ENCODE results near the gene IMMP2L.

IMMP2L gene

GRCh38 chr7:111476586-111477293, 85.6 kb downstream of the IMMP2L start:
- H3K9me3 Mint-ChIP-seq = peaks cover 9% of the 10 kb centered on the region
- peaks cover 4% of the 10 kb centered on the region for H3K36me3 Mint-ChIP-seq (ENCODE audit: low read depth)
- TF ChIP-seq CTCF (IDR thresholded peaks at IDR 0.05; ENCODE audit: unreplicated experiment in 3 of 3) = no peak
- H3K4me1 Mint-ChIP-seq = no peaks in the 10 kb centered on the region
- no peak overlapping the region for H3K4me3 Mint-ChIP-seq
- no peaks in the 10 kb centered on the region for H3K27me3 Mint-ChIP-seq (ENCODE audit: low read depth)
- no peak overlapping the region for H3K27ac Mint-ChIP-seq

GRCh38 chr7:111475959-111476358, 86.3 kb downstream of the IMMP2L start:
- H3K4me1 Mint-ChIP-seq = no peaks in the 10 kb centered on the region

GRCh38 chr7:111475419-111475748, 86.9 kb downstream of the IMMP2L start:
- no peak overlapping the region for H3K4me3 Mint-ChIP-seq
- H3K9me3 Mint-ChIP-seq = peaks cover 9% of the 10 kb centered on the region
- TF ChIP-seq CTCF (IDR thresholded peaks at IDR 0.05; ENCODE audit: unreplicated experiment in 3 of 3) = no peak
- H3K4me1 Mint-ChIP-seq = no peaks in the 10 kb centered on the region
- H3K27ac Mint-ChIP-seq = no peak overlapping the region
- H3K36me3 Mint-ChIP-seq (ENCODE audit: low read depth) = peaks cover 4% of the 10 kb centered on the region
- H3K27me3 Mint-ChIP-seq (ENCODE audit: low read depth) = no peaks in the 10 kb centered on the region

More at GRCh38 chr7:111475959-111476358, 86.3 kb downstream of the IMMP2L start:
- Mint-ChIP-seq H3K9me3 (peaks cover 9% of the 10 kb centered on the region), H3K27ac (no peak overlapping the region), H3K36me3 (ENCODE audit: low read depth) (peaks cover 4% of the 10 kb centered on the region), H3K4me3 (no peak overlapping the region), H3K27me3 (ENCODE audit: low read depth) (no peaks in the 10 kb centered on the region)
- TF ChIP-seq CTCF (IDR thresholded peaks at IDR 0.05; ENCODE audit: unreplicated experiment in 3 of 3) = no peak

GRCh38 chr7:111474723-111475418, 87.4 kb downstream of the IMMP2L start:
- H3K27ac Mint-ChIP-seq = no peak overlapping the region
- no peak overlapping the region for H3K4me3 Mint-ChIP-seq
- H3K27me3 Mint-ChIP-seq (ENCODE audit: low read depth) = no peaks in the 10 kb centered on the region
- TF ChIP-seq CTCF (IDR thresholded peaks at IDR 0.05; ENCODE audit: unreplicated experiment in 3 of 3) = no peak
- H3K4me1 Mint-ChIP-seq = no peaks in the 10 kb centered on the region
- peaks cover 4% of the 10 kb centered on the region for H3K36me3 Mint-ChIP-seq (ENCODE audit: low read depth)
- peaks cover 9% of the 10 kb centered on the region for H3K9me3 Mint-ChIP-seq

GRCh38 chr7:111473449-111474198, 88.7 kb downstream of the IMMP2L start:
- Mint-ChIP-seq H3K4me1 (no peaks in the 10 kb centered on the region), H3K4me3 (no peak overlapping the region), H3K9me3 (peaks cover 14% of the 10 kb centered on the region)

More at GRCh38 chr7:111473449-111474198, 88.7 kb downstream of the IMMP2L start:
- no peaks in the 10 kb centered on the region for H3K27me3 Mint-ChIP-seq (ENCODE audit: low read depth)
- no peak overlapping the region for H3K27ac Mint-ChIP-seq
- TF ChIP-seq CTCF (IDR thresholded peaks at IDR 0.05; ENCODE audit: unreplicated experiment in 3 of 3) = no peak
- H3K36me3 Mint-ChIP-seq (ENCODE audit: low read depth) = peaks cover 3% of the 10 kb centered on the region
